Ishikawa (cell line): Measurements from ENCODE around the gene METTL9.

Experiments used
- CEBPB ChIP-seq: IDR thresholded peaks from 2 replicates; pipeline ENCODE4 v1.6.1; 2012
- EP300 ChIP-seq: IDR thresholded peaks from 2 replicates; pipeline ENCODE4 v1.6.1; 2012; ENCODE audit warnings: borderline replicate concordance
- REST ChIP-seq: IDR thresholded peaks from 2 replicates; pipeline ENCODE4 v1.6.1; 2012; ENCODE audit warnings: low read depth, mild to moderate bottlenecking
- TAF1 ChIP-seq: IDR thresholded peaks from 2 replicates; pipeline ENCODE4 v1.6.1; 2012; ENCODE audit warnings: low read depth, mild to moderate bottlenecking

GRCh38 chr16:21704266-21704665 lies 104.9 kb downstream of the METTL9 start:
- TF ChIP-seq REST (no peak), TAF1 (no peak), EP300 (no peak), CEBPB (no peak)
